GM21529 (cell line): ENCODE measurements around the gene CSNK2A1.
A peak's percentile ranks its signal among the peaks of the same experiment; 100 is the strongest.
"Not testable (repeated sequence)": the region's sequence is repeated elsewhere in the genome, so short reads cannot be mapped to it uniquely, and the experiment has no call there.

Source experiments
- ATAC-seq: cut with Tn5 transposase; IDR thresholded peaks from one replicate; pipeline ENCODE4 v1.9.1; 2021; ENCODE audit not compliant: unreplicated experiment

Gene CSNK2A1

GRCh38 chr20:496126-496696 lies 47.4 kb downstream of the CSNK2A1 start:
- no peak for ATAC-seq

GRCh38 chr20:492159-492558 lies 51.4 kb downstream of the CSNK2A1 start:
- no peak for ATAC-seq

DNA sequence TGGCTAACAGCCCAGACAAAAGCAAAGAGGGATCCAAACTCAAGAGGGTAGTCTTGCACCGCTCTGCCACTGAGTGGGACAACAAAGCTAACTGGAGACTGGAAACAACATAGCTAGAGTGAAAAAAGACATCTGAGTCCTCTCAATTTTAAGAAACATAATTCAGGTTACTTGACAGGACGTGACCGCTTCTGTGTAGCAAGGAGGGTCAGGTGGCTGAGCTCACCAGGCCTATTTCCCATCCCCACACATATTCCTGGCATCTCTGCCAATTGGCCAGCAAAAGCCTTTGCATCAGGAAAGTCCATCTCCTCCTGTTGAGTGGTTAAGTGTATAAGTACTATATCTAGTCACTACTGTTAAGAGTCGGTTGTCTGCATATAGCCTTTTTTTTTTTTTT lies 55.9 kb downstream of the CSNK2A1 start:
- no peak for ATAC-seq

- ATAC-seq, result no peak
Observed at GRCh38 chr20:483815-484644, 59.6 kb downstream of the CSNK2A1 start.

- ATAC-seq, result no peak
Observed at GRCh38 chr20:481167-481566, 62.4 kb downstream of the CSNK2A1 start.

DNA sequence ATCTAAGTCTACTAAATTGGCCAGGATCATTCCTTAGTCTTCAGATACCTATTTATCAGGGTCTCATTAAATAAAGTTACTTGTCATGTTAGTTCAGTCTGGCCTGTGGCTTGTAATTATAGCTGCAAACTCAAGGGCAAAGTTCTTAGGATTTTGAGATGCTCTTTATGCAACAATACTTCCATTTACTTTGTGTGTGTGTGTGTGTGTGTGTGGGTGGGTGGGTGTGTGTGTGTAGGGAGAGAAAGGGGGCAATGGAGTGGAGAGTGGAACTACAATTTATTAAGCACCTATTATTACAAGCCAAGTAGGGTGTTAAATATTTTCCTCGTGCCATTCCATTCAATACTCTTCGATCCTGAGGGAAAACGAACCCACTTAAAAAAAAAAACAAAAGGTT lies 63.5 kb downstream of the CSNK2A1 start:
- ATAC-seq, result no peak

DNA sequence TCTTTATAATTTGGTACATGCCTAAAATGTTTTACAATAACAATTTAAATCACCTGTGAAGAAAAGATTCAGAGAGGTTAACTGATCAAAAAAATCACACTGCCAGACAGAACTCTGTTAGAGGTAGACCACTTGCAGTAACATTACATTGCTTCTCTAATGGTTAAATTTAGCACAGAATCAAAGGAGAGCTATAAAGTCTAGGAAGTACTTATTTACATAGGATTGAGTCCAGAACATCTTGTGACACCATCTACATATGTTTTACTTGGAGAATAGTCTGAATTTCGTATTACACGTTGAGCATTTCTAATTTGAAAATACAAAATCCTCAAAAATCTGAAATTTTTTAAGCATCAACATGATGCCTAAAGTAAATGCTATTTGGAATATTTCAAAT lies 64.1 kb downstream of the CSNK2A1 start:
- ATAC-seq, result no peak

- no peak for ATAC-seq
Observed at GRCh38 chr20:478949-479429, 64.6 kb downstream of the CSNK2A1 start.

- ATAC-seq, result no peak
Observed at GRCh38 chr20:478010-478948, 65.3 kb downstream of the CSNK2A1 start.

DNA sequence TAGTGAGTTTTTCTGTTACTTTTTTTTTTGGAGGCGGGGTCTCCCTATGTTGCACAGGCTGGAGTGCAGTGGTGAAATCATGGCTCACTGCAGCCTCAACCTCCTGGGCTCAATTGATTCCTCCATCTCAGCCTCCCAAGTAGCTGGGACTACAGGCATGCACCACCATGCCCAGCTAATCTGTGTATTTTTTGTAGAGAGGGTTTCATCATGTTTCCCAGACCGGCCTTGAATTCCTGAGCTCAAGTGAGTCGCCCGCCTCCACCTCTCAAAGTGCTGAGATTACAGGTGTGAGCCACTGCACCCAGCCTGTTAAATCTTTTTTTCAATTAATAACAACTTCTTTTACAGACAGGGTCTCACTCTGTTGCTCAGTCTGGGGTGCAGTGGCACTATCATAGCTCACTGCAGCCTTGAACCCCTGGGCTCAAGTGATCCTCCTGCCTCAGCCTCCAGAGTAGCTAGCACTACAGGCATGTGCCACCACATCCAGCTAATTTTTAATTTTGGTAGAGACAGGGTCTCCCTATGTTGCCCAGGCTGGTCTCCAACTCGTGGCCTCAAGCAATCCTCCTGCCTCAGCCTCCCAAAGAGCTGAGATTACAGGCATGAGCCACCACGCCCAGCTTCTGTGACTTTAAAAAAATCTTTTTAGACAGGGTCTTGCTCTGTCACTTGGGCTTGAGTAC lies 66.9 kb downstream of the CSNK2A1 start:
- ATAC-seq, result not testable (repeated sequence)

GRCh38 chr20:475463-476357 lies 67.9 kb downstream of the CSNK2A1 start:
- no peak for ATAC-seq

DNA sequence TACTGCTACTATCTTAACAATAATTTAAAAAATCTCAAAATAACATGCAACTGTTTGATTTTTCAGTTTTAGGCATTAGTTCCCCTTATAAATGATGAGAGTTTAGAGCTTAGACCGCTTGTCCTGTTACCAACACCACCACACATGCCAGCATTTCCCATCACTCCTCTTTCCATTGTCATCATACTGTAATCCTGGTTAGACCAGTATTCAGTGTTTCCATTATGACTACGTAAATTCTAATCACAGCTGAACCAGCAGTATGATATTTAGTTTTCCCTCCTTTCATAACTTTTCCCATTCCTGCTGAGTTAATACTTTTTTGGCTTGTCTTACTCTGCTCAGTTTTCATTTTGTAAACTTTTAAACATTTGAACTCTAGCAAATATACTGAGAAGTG lies 69.0 kb downstream of the CSNK2A1 start:
- ATAC-seq, result no peak

- no peak for ATAC-seq
Observed at GRCh38 chr20:472889-473292, 70.7 kb downstream of the CSNK2A1 start.

DNA sequence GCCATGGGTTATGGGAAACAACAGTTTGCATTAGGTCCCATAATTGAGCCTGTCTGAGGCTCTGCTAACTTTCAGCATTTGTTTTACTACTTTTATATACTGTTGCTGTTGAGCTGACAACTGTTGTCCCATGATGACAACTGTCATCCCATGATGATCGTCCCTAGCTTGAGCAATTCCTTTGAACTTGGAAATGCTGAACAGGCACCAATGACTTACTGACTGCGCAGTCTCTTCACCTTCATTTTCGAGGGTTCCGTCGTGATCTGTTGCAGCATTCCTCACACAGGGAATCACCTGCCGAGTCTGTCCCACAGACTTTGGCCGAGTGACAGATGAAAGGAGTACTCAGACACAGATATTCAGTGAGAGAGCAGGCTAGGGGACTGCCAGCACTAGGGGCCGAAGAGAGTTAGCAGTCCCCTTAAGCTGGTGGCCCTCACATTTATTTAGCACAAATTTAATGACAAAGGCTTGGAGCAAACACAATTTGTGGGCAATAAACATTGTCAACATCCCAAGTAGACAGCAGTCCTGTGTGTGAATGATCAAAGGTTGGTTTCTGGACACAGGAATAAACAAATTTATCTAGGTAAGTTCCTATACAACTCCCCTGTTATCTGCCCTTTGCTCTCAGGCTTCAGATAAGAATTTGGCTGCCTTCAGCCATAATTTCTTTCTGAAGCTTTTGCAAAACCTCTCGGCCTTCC lies 71.3 kb downstream of the CSNK2A1 start:
- no peak for ATAC-seq

- no peak for ATAC-seq
Observed at GRCh38 chr20:469746-470490, 73.7 kb downstream of the CSNK2A1 start.

DNA sequence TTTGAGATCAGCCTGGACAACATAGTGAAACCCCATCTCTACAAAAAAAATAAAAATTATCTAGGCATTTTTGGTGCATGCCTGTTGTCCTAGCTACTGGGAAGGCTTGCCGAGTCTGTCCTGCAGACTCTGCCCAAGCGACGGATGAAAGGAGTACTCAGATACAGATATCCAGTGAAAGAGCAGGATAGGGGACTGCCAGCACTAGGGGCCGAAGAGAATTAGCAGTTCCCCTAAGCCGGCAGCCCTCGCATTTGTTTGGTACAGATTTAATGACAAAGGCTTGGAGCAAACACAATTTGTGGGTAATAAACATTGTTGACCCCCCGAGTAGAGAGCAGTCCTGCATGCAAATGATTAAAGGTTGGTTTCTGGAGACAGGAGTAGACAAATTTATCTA lies 75.8 kb downstream of the CSNK2A1 start:
- ATAC-seq, result no peak

GRCh38 chr20:462199-462991 lies 81.2 kb downstream of the CSNK2A1 start, which contains the start of gene TBC1D20:
TSS of gene TBC1D20 (minus strand) at chr20:462533. CDS start at chr20:462405, 128 bp downstream.
- peak; percentile 95 for ATAC-seq
